Endothelial cell of umbilical vein (primary cell): ENCODE measurements around the gene DMD. TPM values are rescaled to one million over a fixed set of nuclear protein-coding genes. Genes with fewer than 3 reads are reported as not detected.

Experiments used
- BruUV-seq: library from RNA; stranded (reverse); fragments of 400-500 nt; replicated peaks from 2 replicates; lab custom pipeline; 2021; lab: Mats Ljungman, UMichigan
- CTCF ChIA-PET: fragments of 300-600, 350-600 bp; sonication (Branson Sonifier 250); formaldehyde crosslinking; loops from one replicate; lab custom pipeline; 2021; ENCODE audit warnings: antibody characterized with exemption, inconsistent platforms; lab: Charles Lee
- POLR2A ChIA-PET: fragments of 300-600, 350-600 bp; sonication (Branson Sonifier 250); formaldehyde crosslinking; loops from one replicate; lab custom pipeline; 2021; ENCODE audit warnings: antibody characterized with exemption, inconsistent platforms; lab: Charles Lee
- DNase-seq: peaks from one replicate; pipeline ENCODE4 v3.0.0-alpha.2; 2011; ENCODE audit warnings: low read depth, low spot score
- FAIRE-seq: peaks from 2 replicates; lab custom pipeline; 2011; peaks lifted over from hg19 to GRCh38; lab: Jason Lieb, UNC
- H2AFZ ChIP-seq: 2 replicates; pipeline ENCODE4 v1.6.0; 2012; ENCODE audit warnings: low read depth, low read length, control low read depth, inconsistent platforms
- H3K27ac ChIP-seq: 2 replicates; pipeline ENCODE4 v1.5.1; 2011; ENCODE audit warnings: low read depth, mild to moderate bottlenecking, control low read depth, low read length, moderate library complexity; ENCODE audit not compliant: insufficient read depth
- H3K27me3 ChIP-seq, 2 experiments: 2 replicates each; pipeline versions ENCODE4 v1.6.0 to v1.6.1; 2011; ENCODE audit warnings: low read length in 2 of 2, mixed read lengths in 1 of 2; ENCODE audit not compliant: control insufficient read depth in 2 of 2, insufficient read depth in 2 of 2
- H3K36me3 ChIP-seq, 2 experiments: 2 replicates in 1 of 2; 3 replicates in 1 of 2; pipeline ENCODE4 v1.5.1; 2011; ENCODE audit warnings: low read length in 2 of 2, mild to moderate bottlenecking in 1 of 2, moderate library complexity in 1 of 2; ENCODE audit not compliant: control insufficient read depth in 2 of 2, insufficient read depth in 2 of 2; ENCODE audit errors: extremely low read depth in 1 of 2
- H3K4me1 ChIP-seq: 3 replicates; pipeline ENCODE4 v1.5.1; 2011; ENCODE audit warnings: mild to moderate bottlenecking, low read length; ENCODE audit not compliant: control insufficient read depth, insufficient read depth; ENCODE audit errors: extremely low read depth
- H3K4me2 ChIP-seq: 2 replicates; pipeline ENCODE4 v1.6.1; 2011; ENCODE audit warnings: low read length, control low read depth, mixed read lengths; ENCODE audit not compliant: insufficient read depth
- H3K4me3 ChIP-seq, 3 experiments: fragments of 200-600 bp in 1 of 3; sonication (generic), shearing (Covaris generic) in 1 of 3; replicated peaks in 1 of 3; 2 replicates each; pipeline ENCODE4 v1.5.1; 2011 to 2016; ENCODE audit warnings: control low read depth in 3 of 3, low read length in 3 of 3, mild to moderate bottlenecking in 2 of 3, inconsistent platforms in 1 of 3, low read depth in 1 of 3, moderate library complexity in 1 of 3; ENCODE audit not compliant: insufficient read depth in 1 of 3
- H3K79me2 ChIP-seq: 2 replicates; pipeline ENCODE4 v1.6.0; 2012; ENCODE audit warnings: low read length, inconsistent platforms; ENCODE audit not compliant: control insufficient read depth, insufficient read depth
- H3K9ac ChIP-seq: replicated peaks from 2 replicates; pipeline ENCODE3; 2011; ENCODE audit warnings: low read length, control low read depth; ENCODE audit not compliant: insufficient read depth; ENCODE audit errors: extremely low read depth
- H3K9me1 ChIP-seq: replicated peaks from 3 replicates; pipeline ENCODE4 v1.6.0; 2011; ENCODE audit warnings: mild to moderate bottlenecking, low read length; ENCODE audit not compliant: control insufficient read depth, insufficient read depth; ENCODE audit errors: extremely low read depth
- H3K9me3 ChIP-seq: replicated peaks from 2 replicates; pipeline ENCODE4 v1.5.1; 2012; ENCODE audit warnings: low read length, inconsistent platforms; ENCODE audit not compliant: control insufficient read depth, insufficient read depth
- H4K20me1 ChIP-seq: replicated peaks from 2 replicates; pipeline ENCODE3; 2011; ENCODE audit warnings: mild to moderate bottlenecking, low read length; ENCODE audit not compliant: control insufficient read depth, insufficient read depth; ENCODE audit errors: extremely low read depth
- CTCF ChIP-seq, 2 donors: IDR thresholded peaks; 1 replicate in 1 of 2; 2 replicates in 1 of 2; pipeline ENCODE4 v1.5.1; 2011; ENCODE audit warnings: low read length in 2 of 2, mild to moderate bottlenecking in 2 of 2, moderate library complexity in 2 of 2, control low read depth in 1 of 2, inconsistent platforms in 1 of 2, low read depth in 1 of 2; ENCODE audit not compliant: insufficient read depth in 1 of 2; ENCODE audit errors: extremely low read depth in 1 of 2
- FOS ChIP-seq: IDR thresholded peaks from 2 replicates; pipeline ENCODE4 v1.6.1; 2011; ENCODE audit warnings: mild to moderate bottlenecking, low read length, moderate library complexity, borderline replicate concordance; ENCODE audit not compliant: insufficient read depth
- GATA2 ChIP-seq: IDR thresholded peaks from 2 replicates; pipeline ENCODE4 v1.7.0; 2011; ENCODE audit warnings: low read depth, mild to moderate bottlenecking, moderate library complexity, mixed read lengths, low read length; ENCODE audit not compliant: insufficient read length, insufficient read depth
- JUN ChIP-seq: IDR thresholded peaks from 2 replicates; pipeline ENCODE4 v1.6.1; 2011; ENCODE audit warnings: borderline replicate concordance, low read depth; ENCODE audit not compliant: insufficient read length, insufficient read depth
- MAX ChIP-seq: IDR thresholded peaks from 2 replicates; pipeline ENCODE4 v1.6.1; 2011; ENCODE audit not compliant: insufficient read depth, insufficient read length
- POLR2A ChIP-seq: IDR thresholded peaks from 2 replicates; pipeline ENCODE4 v1.6.1; 2012; ENCODE audit warnings: low read depth, mild to moderate bottlenecking, control low read depth, low read length
- POLR2AphosphoS5 ChIP-seq: IDR thresholded peaks from 2 replicates; pipeline ENCODE4 v1.6.1; 2012; ENCODE audit warnings: low read depth, mild to moderate bottlenecking, control low read depth, low read length, moderate library complexity; ENCODE audit not compliant: insufficient read depth
- dilution Hi-C: fragments of 300-500 bp; cut with MboI; formaldehyde crosslinking; loops from one replicate; pipeline ENCODE4 v1.15.0; 2019; ENCODE audit warnings: low sequenced_read_pairs; ENCODE audit not compliant: extremely low pct_ligation_motif_present
- intact Hi-C: fragments of 100-400 bp; cut with micrococcal nuclease; formaldehyde crosslinking; loops from one replicate; pipeline ENCODE4 v1.10.0; 2022
- polyA plus RNA-seq, 4 experiments: library from polyadenylated mRNA; depleted of rRNA in 3 of 4; stranded (reverse) in 3 of 4; unstranded in 1 of 4; fragments of >200 nt; gene quantifications; 2 replicates each; pipeline versions ENCODE4 v1.2.1 to v1.2.3, GENCODE V29; 2011 to 2012; ENCODE audit warnings: missing spikeins in 1 of 4
- total RNA-seq: library from RNA; stranded (reverse); gene quantifications from 2 replicates; pipeline ENCODE4 v1.2.3, GENCODE V29; 2021

DMD gene
- total and polyA plus RNA-seq, 2 donors (not counting 3 experiments of a cell fraction or from before 2014, with no cell fraction given), result 7.3 to 9.0 TPM

DNA sequence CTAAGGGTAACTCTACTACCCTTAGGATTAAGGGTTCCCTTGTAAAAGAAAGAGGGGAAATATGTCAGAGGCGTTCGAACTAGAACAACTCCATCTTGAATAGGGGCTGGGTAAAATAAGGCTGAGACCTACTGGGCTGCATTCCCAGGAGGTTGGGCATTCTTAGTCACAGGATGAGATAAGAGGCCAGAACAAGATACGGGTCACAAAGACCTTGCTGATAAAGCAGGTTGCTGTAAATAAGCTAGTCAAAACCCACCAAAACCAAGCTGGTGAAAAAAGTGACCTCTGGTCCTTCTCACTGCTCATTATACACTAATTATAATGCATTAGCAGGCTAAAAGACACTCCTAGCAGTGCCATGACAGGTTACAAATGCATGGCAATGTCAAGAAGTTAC lies 922.0 kb downstream of the DMD start:
- Histone ChIP-seq H3K79me2 (no peaks in the 10 kb centered on the region), H3K9me1 (no peaks in the 10 kb centered on the region), H3K9me3 (no peaks in the 10 kb centered on the region), H3K9ac (no peak overlapping the region), H3K27me3 (no peaks in the 10 kb centered on the region), H4K20me1 (no peaks in the 10 kb centered on the region), H3K27ac (no peak overlapping the region), H3K4me3 (no peak overlapping the region), H2AFZ (no peak overlapping the region), H3K4me2 (no peak overlapping the region), H3K4me1 (no peaks in the 10 kb centered on the region), H3K36me3 (no peaks in the 10 kb centered on the region)
- no TSS peak for BruUV-seq
- ChIA-PET CTCF (no interaction called here), POLR2A (no interaction called here)
- FAIRE-seq (no peak), DNase-seq (no peak)
- dilution Hi-C loops (no loop called here), intact Hi-C loops (no loop called here)
- TF ChIP-seq JUN (no peak), CTCF (IDR thresholded peaks at IDR 0.05; ENCODE audit: extremely low read depth in 1 of 2, insufficient read depth in 1 of 2, low read depth in 1 of 2, low read length in 2 of 2) (no peak)

GRCh38 chrX:32281853-32282252 lies 929.5 kb downstream of the DMD start:
- TF ChIP-seq GATA2, result no peak
- no peak for TF ChIP-seq FOS
- TF ChIP-seq CTCF (IDR thresholded peaks at IDR 0.05; ENCODE audit: extremely low read depth in 1 of 2, insufficient read depth in 1 of 2, low read depth in 1 of 2, low read length in 2 of 2), result no peak
- no peak for TF ChIP-seq MAX
- no peak for TF ChIP-seq JUN
- TF ChIP-seq POLR2A, result no peak
- no peak for TF ChIP-seq POLR2AphosphoS5
- DNase-seq, result no peak
- Histone ChIP-seq H2AFZ (no peak overlapping the region), H3K9me1 (no peaks in the 10 kb centered on the region), H3K4me1 (no peaks in the 10 kb centered on the region), H3K9ac (no peak overlapping the region), H4K20me1 (no peaks in the 10 kb centered on the region), H3K27ac (no peak overlapping the region), H3K36me3 (no peaks in the 10 kb centered on the region), H3K4me3 (no peak overlapping the region), H3K4me2 (no peak overlapping the region), H3K79me2 (no peaks in the 10 kb centered on the region), H3K9me3 (no peaks in the 10 kb centered on the region), H3K27me3 (no peaks in the 10 kb centered on the region)
- no peak for FAIRE-seq
- ChIA-PET POLR2A (no interaction called here), CTCF (no interaction called here)
- intact Hi-C loops (no loop called here), dilution Hi-C loops (no loop called here)
- no TSS peak for BruUV-seq
